GM21423 (cell line): ENCODE results near the gene LRRIQ4.

Source experiments
- ATAC-seq: cut with Tn5 transposase; IDR thresholded peaks from one replicate; pipeline ENCODE4 v1.9.1; 2021; ENCODE audit warnings: mild to moderate bottlenecking, moderate library complexity; ENCODE audit not compliant: unreplicated experiment

The LRRIQ4 gene

DNA sequence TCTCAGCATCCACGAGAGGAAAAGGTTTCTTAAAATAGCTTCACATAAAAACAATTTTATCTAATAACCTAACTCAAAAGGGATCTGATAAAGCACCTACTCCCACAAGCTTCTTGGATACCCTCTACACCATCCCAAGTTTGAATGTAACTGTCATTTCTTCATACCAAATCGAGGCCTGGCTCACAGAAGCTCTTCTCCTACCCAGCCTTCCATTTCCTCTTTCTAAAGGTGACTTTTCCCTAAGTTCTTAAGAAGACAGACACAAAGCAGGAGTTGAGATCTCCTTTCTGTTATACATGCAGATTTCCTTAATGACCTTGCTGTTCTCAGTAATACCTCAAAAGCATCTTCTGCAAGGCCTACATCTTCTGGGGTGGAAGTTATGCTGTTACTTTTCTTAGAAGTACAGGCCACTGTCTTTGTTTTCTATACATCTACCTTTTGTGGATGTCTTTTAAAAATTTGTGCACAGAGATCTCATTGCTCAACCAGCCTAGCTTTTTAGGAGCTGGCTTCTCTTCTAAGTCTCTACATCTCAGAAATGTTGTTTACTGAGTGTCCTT, 3.4 kb upstream of the LRRIQ4 start:
- ATAC-seq = no peak

DNA sequence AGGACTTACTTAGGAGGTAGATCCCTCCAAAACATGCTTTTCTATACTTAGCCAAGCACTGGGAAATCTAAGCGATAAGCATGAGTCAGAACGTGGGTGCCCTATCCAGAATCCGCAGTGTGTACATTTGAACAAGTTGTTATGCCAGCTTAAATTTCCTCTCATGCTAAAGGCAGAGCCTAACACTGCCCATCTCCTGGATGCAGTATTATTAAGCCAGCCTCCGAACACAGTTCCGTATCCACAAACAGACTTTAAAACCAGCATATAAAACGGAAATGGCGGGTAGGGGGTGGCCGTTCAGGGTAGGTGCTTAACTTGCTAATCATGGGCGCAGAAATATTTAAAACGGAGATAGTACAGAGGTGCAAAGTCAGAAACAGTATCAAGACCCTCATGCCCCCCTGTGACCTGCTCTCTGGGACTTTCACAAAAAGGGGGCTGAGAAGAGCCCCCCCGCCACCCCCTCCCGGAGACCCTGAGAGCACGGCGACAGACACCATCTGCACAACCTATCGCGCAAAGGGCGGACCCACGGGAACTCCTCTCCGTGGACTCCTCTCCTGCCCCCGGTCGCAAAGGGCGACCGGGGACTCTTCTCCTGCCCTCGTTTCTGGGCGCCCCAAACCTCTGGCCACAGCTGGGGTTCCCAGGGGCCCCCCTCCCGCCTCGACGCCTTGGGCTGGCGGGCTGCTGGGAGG, 889 bp upstream of the LRRIQ4 start:
- ATAC-seq = peak; percentile 16

DNA sequence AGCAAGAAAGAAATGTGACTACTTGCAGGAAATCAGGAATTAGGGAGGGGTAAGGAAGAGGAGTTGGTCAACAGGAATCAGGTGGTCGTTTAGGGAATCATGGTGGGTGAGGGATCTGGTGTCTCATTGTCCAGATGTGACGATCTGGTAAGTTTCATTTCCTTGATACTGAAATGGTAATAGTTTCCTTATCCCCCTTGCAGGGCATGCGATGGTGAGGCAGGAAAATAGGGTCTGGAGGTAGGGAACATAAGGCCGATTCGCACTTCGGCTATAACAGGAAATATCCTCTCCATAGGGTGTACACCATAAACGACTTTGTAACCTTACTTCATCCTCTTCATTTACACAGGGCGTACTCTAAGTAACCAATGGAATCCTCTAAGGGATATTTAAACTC, 608 bp downstream of the LRRIQ4 start:
- ATAC-seq = no peak

DNA sequence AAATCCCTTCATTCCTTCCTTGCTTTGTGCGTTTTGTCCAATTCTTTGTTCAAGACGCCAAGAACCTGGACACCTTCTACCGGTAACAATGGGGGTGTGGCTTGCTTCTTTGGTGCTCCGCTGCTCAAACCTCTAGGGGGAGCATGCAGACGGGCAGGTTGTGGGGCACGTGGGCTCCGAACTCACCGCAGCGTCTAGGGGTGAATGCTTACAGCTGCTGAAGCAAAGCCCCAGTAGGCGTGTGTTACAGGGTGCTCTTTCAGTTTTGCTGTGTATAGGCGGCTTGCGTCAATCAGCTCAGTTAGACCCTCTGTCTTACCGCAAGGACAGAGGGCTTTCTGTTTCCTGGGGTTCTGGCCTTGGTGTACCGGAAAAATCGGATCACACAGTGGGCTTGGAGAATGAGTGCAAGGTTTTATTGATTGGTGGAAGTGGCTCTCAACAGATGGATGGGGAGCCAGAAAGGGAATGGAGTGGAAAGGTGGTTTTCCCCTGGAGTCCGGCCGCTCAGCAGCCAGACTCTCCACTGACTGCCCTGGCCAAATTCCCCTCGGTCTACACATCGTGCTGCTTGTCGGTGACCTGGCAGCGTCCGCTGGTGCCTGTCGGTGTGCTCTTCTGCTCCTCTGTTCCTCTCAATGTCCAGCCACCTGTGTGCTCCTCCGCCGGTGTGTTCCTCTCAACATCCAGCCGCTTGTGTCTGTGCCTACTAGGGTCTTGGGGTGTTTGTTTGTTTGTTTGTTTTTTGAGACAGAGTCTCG, 1.3 kb downstream of the LRRIQ4 start:
- ATAC-seq = peak; percentile 82

DNA sequence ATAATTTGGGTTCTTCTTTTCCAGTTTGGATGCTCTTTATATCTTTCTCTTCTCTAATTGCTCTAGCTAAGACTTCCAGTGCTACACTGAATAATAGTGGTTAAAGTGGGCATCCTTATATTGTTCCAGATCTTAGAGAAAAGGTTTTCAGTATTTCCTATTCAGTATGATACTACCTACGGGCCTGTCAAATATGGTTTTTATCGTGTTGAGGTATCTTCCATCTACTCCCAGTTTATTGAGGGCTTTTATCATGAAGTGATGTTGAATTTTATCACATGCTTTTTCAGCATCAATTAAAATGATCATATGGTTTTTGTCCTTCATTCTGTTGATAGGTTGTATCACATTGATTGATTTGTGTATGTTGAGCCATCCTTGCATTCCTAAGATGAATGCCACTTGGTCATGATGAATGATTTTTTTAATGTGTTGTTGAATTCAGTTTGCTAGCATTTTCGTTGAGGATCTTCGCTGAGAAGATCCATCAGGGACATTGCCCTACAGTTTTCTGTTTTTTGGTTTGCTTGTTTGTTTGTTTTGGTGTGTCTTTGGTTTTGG, 3.0 kb downstream of the LRRIQ4 start:
- no peak for ATAC-seq

DNA sequence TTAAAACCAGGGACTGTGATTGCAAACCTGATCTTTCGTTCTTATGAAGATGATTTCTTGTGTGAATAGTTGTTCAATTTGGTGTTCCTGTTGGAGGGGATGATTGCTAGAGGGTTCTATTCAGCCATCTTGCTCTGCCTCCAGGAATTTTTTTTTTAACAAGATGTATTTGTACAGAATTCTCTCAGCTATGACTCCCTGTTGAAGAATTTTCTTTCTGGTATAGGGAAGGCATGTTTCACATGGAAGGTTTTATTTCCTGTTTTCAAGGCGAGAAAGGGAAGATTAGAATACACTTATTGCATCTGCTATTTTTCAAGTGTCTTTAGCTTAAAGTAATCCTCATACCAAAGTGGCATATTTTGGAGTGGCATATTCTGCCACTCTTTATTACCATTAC, 5.6 kb downstream of the LRRIQ4 start:
- no peak for ATAC-seq

DNA sequence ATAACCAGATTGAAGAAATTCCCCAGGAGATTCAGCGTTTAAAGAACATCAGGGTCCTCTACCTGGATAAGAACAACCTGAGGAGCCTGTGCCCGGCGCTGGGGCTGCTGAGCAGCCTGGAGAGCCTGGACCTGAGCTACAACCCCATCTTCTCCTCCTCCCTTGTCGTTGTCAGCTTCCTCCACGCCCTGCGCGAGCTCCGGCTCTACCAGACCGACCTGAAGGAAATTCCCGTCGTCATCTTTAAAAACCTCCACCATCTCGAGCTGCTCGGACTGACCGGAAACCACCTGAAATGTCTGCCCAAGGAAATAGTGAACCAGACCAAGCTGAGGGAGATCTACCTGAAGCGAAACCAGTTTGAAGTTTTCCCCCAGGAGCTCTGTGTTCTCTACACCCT, 9.4 kb downstream of the LRRIQ4 start:
- ATAC-seq = no peak

DNA sequence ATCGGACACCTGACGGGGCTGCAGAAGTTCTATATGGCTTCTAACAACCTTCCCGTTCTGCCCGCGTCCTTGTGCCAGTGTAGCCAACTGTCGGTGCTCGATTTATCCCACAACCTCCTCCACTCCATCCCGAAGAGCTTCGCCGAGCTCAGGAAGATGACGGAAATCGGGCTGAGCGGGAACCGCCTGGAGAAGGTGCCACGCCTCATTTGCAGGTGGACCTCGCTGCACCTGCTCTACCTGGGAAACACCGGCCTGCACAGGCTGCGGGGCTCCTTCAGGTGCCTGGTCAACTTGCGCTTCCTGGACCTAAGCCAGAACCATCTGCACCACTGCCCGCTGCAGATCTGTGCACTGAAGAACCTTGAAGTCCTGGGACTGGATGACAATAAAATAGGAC, 9.9 kb downstream of the LRRIQ4 start:
- no peak for ATAC-seq

DNA sequence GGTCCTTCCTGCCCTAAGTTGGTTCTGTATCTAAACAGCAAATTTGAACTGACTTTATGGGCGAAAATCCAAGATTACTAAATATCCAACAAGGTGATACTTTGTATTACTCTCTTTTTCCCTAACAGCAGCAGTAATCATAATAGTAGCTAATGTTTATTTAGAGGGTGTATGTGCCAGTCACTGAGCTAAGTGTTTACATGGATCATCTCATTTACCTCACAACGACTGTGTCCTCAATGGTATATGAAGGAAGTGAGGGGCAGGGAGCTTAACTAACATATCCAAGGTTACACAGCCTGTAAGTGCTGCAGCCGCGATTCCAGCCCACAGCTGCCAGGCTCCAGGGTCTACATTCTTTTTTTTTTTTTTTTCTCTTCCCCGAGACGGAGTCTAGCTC, 10.3 kb downstream of the LRRIQ4 start:
- ATAC-seq = no peak

DNA sequence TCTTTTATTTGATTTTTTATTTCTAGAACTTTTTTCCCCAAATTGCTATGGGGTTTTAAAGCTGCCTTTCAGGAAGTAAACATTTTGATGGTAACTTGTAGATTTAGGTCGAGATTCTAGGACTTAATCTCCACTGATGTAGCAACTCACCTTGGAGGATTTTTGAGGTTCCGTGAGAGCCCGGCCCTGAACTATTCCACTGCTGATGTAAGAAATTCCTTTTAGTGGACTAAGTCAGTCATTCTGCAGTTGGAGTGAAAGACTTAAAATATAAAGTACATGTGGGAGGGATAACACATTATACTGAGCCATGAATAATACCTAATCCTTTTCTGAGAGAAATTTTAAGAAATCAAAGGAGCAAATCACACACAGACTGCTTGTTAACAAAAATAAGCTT, 12.6 kb downstream of the LRRIQ4 start:
- no peak for ATAC-seq

DNA sequence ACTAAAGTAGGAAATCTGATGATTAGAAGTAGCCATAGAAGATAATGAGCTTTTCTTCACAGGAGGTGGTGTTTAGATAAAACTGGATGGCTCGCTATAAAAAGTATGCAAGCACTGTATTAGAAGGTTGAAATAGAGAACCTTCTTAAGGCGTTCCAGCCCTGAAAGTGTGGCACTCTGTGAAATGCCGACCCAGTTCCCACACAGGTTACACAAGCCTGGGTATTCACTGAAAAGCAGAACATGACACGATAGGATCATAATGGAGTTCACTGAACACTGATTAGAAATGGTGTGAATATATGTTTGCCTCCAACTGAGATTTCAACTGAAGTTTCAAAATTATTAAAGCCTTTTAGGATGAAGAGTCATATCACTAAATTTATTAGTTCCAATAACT, 15.0 kb downstream of the LRRIQ4 start:
- ATAC-seq = no peak

DNA sequence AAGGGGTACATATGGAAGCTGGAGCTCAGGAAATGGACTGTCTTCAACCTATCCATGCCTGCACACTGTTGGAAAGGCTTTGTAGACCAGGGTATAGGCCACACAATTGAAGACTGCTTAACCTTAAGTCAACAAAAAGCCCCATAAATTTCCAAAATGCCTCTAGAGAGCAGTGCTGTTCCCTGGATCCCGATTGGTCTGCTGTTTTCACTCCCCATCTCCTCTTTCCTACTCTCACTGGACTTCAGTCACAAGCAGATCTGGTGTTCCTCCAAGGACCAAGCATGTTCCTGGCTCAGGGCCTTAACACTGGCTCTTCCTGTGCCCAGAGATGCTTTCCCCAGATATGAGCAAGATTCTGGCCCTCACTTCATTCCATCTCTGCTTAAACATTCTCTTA, 22.9 kb downstream of the LRRIQ4 start:
- no peak for ATAC-seq

DNA sequence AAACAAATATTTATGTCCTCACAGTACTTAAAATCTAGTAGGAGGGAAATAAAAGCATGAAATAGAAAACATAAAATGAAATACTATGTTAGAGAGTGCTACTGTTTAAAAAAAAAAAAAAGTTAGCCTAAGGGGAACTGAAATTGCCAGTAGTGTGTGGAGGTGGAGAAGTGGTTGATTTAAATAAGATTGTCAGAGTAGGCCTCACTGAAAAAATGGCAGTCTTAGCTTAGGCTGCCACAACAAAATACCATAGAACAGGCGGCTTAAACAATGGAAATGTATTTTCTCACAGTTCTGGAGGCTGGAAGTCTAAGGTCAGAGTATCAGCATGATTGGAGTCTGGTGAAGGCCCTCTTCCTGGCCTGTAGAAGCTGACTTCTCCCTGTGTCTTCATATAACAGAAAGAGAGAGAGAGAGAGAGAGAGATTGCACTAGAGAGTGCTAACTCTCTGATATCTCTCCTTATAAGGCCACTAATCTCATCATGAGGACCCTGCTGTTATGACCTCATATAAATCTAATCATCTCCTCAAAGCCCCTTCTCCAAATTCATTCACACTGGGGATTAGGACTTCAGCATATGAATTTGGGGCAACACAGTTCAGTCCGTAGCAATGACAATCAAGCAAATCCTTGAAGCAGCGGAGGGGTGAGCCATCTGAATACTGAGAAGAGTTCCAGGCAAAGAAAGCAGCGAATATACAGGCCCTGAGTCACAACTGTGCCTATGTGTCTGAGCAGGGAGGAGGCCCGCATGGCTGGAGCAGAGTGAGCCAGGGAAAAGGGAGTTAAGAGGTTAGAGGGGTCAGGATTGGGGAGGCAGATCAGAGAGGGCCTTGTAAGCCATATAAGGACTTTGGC, 23.6 kb downstream of the LRRIQ4 start:
- peak; percentile 79 for ATAC-seq

DNA sequence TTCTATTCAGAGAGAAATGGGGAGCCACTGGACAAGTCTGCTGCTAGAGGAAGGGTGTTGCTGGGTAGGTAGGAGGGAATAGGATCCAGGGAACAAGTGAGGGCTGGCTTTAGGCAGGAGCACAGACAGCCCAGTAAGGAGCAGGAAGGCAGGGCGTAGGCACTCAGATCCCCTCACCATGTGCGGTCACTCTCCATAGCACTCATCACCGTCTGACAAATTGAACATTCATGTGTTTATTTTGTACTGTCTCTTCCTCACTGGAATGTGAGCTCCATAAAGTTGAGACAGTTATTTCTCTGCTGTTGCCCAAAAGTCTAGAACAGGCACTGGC, 24.2 kb downstream of the LRRIQ4 start:
- no peak for ATAC-seq

DNA sequence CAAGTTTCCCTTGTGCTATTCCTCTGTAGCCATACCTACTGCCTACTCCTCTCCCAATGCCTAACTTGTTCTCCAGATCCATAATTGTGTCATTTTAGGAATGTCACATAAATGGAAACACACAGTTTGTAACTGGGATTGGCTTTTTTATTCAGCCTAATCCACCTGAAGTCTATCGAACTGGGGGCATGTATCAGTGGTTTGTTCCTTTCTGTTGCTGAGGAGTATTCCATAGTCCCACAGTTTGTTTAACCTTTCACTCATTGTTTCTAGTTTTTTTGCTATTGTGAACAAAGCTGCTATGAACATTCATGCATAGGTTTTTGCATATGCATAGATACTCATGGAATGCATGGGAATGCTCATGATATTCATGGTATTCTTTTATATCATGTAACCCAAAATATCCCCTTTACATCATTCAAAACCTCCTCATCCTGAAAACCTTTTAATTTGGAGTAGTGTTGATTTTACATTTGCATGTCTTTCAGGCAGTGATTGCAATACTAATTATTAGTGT, 25.9 kb downstream of the LRRIQ4 start:
- ATAC-seq = no peak

DNA sequence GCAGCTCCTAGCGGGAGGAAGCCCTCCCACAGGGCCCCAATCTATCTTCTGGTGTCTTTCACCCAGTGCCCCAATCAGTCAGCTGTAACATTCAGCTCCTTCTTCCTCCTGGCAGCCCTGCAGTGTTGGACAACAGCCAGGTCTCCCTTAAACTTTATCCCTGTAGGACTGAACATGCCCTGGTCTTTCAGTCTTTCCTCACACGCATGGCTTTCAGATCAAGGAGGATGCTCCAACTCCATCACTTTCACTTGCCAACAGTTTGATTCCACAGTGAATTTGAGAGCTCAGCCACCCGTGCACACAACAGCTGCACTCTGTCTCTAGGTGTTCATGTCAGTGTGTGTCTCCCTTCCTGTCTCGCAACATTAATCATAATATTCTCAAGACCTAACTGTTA, 28.5 kb downstream of the LRRIQ4 start:
- peak; percentile 82 for ATAC-seq

DNA sequence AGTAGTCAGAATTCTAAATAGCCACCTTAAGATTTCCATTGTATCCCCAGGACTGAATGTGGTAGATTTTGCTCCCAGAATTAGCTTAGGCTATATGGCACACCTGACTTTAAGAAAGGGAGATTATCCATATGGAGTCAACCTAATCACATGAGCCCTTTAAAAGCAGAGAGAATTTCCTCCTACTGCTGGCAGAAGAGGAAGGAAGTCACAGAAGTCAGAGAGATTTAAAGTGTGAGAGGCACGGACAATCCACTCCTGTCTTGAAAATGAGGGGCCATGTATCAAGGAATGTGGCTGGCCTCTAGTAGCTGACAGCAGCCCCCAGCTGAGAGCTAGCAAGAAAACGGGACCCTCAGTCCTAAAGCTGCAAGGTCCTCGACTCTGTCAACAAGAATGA, 30.3 kb downstream of the LRRIQ4 start:
- no peak for ATAC-seq

DNA sequence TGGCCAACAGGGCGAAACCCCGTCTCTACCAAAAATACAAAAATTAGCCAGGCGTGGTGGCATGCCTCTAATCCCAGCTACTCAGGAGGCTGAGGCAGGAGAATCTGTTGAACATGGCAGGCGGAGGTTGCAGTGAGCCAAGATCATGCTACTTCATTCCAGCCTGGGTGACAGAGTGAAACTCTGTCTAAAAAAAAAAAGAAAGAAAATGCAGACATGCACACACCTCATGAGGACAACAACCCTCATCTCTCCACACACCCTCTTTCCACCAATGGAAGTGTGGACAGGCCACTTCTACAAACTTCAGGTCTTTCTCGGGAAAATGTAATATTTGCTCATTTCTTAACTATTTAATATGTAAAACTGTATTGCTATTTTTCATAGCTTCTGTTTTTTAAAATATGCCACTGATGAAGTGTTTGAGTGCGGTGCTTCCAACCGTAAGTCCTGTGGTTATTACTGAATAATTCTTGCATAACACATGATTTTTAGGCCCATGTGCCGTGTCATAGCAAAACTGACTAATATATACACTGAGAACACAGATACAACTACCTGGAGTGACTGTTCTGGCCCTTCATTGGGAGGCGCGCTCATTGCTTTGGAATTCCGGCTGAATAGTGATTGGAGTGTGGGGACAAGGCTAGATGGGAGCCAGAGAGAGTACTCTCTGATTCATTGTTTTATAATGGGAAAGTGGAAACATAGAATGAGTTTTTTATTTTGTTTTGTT, 34.0 kb downstream of the LRRIQ4 start:
- ATAC-seq = peak; percentile 98

DNA sequence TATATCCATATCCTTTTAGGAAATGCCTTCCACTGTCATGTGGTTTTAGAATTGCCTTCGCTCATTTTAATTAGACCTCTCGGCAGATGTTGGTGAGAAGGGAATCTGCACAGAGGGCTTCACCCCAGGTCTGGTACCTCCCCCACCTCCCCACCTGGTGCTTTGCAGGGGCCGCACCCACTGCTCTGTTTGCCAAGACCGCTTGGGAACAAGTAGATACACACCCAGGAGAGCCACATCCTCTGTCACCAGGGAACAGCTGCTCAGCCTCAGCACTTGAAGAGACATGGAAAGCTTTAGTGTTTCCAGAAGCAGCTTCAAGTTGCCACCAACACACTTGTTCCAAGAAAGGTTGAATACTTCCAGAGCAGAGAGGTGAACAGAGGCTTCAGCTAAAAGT, 35.2 kb downstream of the LRRIQ4 start:
- no peak for ATAC-seq

DNA sequence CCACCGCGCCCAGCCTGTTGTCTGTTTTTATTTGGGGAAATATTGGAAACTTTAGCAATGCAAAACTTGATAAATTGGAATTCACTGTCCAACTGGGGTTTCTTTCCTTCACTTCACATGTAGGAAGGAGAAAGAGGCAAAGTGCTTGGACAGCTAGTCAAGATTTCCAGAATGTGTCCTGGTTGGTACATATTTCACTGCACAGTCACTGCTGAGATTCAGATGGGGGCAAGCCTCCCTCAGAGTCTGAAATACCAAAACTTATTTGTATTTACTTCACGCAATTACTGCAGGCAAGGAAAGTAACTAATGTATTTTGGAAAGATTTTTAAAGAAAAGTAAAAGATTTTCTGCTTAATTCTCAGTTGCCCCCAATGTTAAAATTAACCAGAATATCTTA, 36.1 kb downstream of the LRRIQ4 start:
- no peak for ATAC-seq
